HAP-1 (cell line): ENCODE measurements around the gene TOB2.
A peak's percentile ranks its signal among the peaks of the same experiment; 100 is the strongest.

Experiments
- DNase-seq, 2 experiments: peaks; one replicate each; pipeline ENCODE4 v3.0.0-alpha.2; 2016 to 2020; ENCODE audit warnings: low spot score in 2 of 2
- H3K27me3 ChIP-seq: fragments of 250-450 bp; sonication (Bioruptor Pico); 2 replicates; pipeline ENCODE4 v1.5.1; 2020; ENCODE audit warnings: low read depth, mild to moderate bottlenecking, moderate library complexity
- H3K36me3 ChIP-seq: fragments of 250-450 bp; sonication (Bioruptor Pico); replicated peaks from 2 replicates; pipeline ENCODE4 v1.5.1; 2020; ENCODE audit warnings: mild to moderate bottlenecking
- H3K4me1 ChIP-seq: fragments of 250-450 bp; sonication (Bioruptor Pico); 2 replicates; pipeline ENCODE4 v1.5.1; 2020; ENCODE audit warnings: mild to moderate bottlenecking
- H3K4me3 ChIP-seq: fragments of 250-450 bp; sonication (Bioruptor Pico); 2 replicates; pipeline ENCODE4 v1.5.1; 2020; ENCODE audit warnings: mild to moderate bottlenecking, moderate library complexity
- H3K9me3 ChIP-seq: fragments of 250-450 bp; sonication (Bioruptor Pico); 2 replicates; pipeline ENCODE4 v1.5.1; 2020; ENCODE audit warnings: mild to moderate bottlenecking, moderate library complexity
- in situ Hi-C: fragments of 300-500 bp; cut with MboI; formaldehyde crosslinking; loops from 3 replicates; pipeline ENCODE4 v1.14.3; 2020; ENCODE audit warnings: low sequenced_read_pairs, inconsistent platforms, mixed read lengths

Gene TOB2

GRCh38 chr22:41446639-41447434 lies at the start of gene TOB2:
TOB2 (minus strand) TSS chr22:41446801; CDS start chr22:41437345, 9,456 bp downstream.
- peaks cover 3% of the 10 kb centered on the region for H3K4me1 ChIP-seq
- no peaks in the 10 kb centered on the region for H3K9me3 ChIP-seq
- H3K36me3 ChIP-seq: peaks cover 22% of the 10 kb centered on the region
- peak; percentile 89 to 96 for DNase-seq
- H3K4me3 ChIP-seq: peak within 1 kb of the TSS; percentile 58
- no peaks in the 10 kb centered on the region for H3K27me3 ChIP-seq
- in situ Hi-C loops: no loop called here

- 0 out of 2 replicates have a peak, but pooled peaks cover 7% of the 10 kb centered on the region for H3K36me3 ChIP-seq
- H3K4me1 ChIP-seq: peaks cover 22% of the 10 kb centered on the region
Observed at GRCh38 chr22:41491374-41492100, 44.9 kb upstream of the TOB2 start.

GRCh38 chr22:41488596-41489385 lies 42.2 kb upstream of the TOB2 start:
- DNase-seq: no peak
- H3K4me1 ChIP-seq: peaks cover 22% of the 10 kb centered on the region
- H3K9me3 ChIP-seq: no peaks in the 10 kb centered on the region
- H3K36me3 ChIP-seq: 0 out of 2 replicates have a peak, but pooled peaks cover 7% of the 10 kb centered on the region
- in situ Hi-C loops: no loop called here
- H3K27me3 ChIP-seq: no peaks in the 10 kb centered on the region
- H3K4me3 ChIP-seq: no peak overlapping the region

More at GRCh38 chr22:41491374-41492100, 44.9 kb upstream of the TOB2 start:
- no peak for DNase-seq
- in situ Hi-C loops: no loop called here
- no peak overlapping the region for H3K4me3 ChIP-seq
- no peaks in the 10 kb centered on the region for H3K9me3 ChIP-seq
- H3K27me3 ChIP-seq: no peaks in the 10 kb centered on the region

GRCh38 chr22:41488076-41488475 lies 41.5 kb upstream of the TOB2 start:
- Histone ChIP-seq H3K4me1 (peaks cover 22% of the 10 kb centered on the region), H3K4me3 (no peak overlapping the region), H3K27me3 (no peaks in the 10 kb centered on the region), H3K9me3 (no peaks in the 10 kb centered on the region), H3K36me3 (0 out of 2 replicates have a peak, but pooled peaks cover 7% of the 10 kb centered on the region)
- in situ Hi-C loops: no loop called here
- no peak for DNase-seq

GRCh38 chr22:41487037-41487935 lies 40.7 kb upstream of the TOB2 start:
- Histone ChIP-seq H3K4me1 (peaks cover 22% of the 10 kb centered on the region), H3K9me3 (no peaks in the 10 kb centered on the region), H3K27me3 (no peaks in the 10 kb centered on the region), H3K4me3 (no peak overlapping the region), H3K36me3 (0 out of 2 replicates have a peak, but pooled peaks cover 7% of the 10 kb centered on the region)
- in situ Hi-C loops: no loop called here
- DNase-seq: peak in 1 of 2 experiments; percentile 28

- H3K4me1 ChIP-seq: peaks cover 10% of the 10 kb centered on the region
- no peak for DNase-seq
- H3K4me3 ChIP-seq: no peak overlapping the region
- H3K36me3 ChIP-seq: 0 out of 2 replicates have a peak, but pooled peaks cover 2% of the 10 kb centered on the region
- no peaks in the 10 kb centered on the region for H3K9me3 ChIP-seq
- in situ Hi-C loops: no loop called here
- no peaks in the 10 kb centered on the region for H3K27me3 ChIP-seq
Observed at GRCh38 chr22:41485033-41485432, 38.4 kb upstream of the TOB2 start.

- in situ Hi-C loops: no loop called here
- H3K4me3 ChIP-seq: no peak overlapping the region
- no peak for DNase-seq
- H3K27me3 ChIP-seq: no peaks in the 10 kb centered on the region
- H3K4me1 ChIP-seq: peaks cover 6% of the 10 kb centered on the region
- no peaks in the 10 kb centered on the region for H3K9me3 ChIP-seq
- no peaks in the 10 kb centered on the region for H3K36me3 ChIP-seq
Observed at GRCh38 chr22:41482319-41482935, 35.8 kb upstream of the TOB2 start.

- H3K27me3 ChIP-seq: no peaks in the 10 kb centered on the region
- no peaks in the 10 kb centered on the region for H3K9me3 ChIP-seq
- H3K36me3 ChIP-seq: no peaks in the 10 kb centered on the region
- in situ Hi-C loops: no loop called here
- DNase-seq: no peak
- H3K4me3 ChIP-seq: no peak overlapping the region
- H3K4me1 ChIP-seq: peaks cover 3% of the 10 kb centered on the region
Observed at GRCh38 chr22:41481925-41482318, 35.3 kb upstream of the TOB2 start.

GRCh38 chr22:41481131-41481830 lies 34.7 kb upstream of the TOB2 start:
- Histone ChIP-seq H3K4me3 (no peak overlapping the region), H3K4me1 (no peaks in the 10 kb centered on the region), H3K27me3 (no peaks in the 10 kb centered on the region), H3K9me3 (no peaks in the 10 kb centered on the region), H3K36me3 (no peaks in the 10 kb centered on the region)
- DNase-seq: no peak
- in situ Hi-C loops: no loop called here

GRCh38 chr22:41480397-41480735 lies 33.8 kb upstream of the TOB2 start:
- Histone ChIP-seq H3K9me3 (no peaks in the 10 kb centered on the region), H3K4me1 (no peaks in the 10 kb centered on the region), H3K4me3 (no peak overlapping the region), H3K36me3 (no peaks in the 10 kb centered on the region), H3K27me3 (no peaks in the 10 kb centered on the region)
- in situ Hi-C loops: no loop called here
- DNase-seq: no peak

GRCh38 chr22:41479671-41480396 lies 33.2 kb upstream of the TOB2 start:
- DNase-seq: peak in 1 of 2 experiments; percentile 23
- H3K27me3 ChIP-seq: no peaks in the 10 kb centered on the region
- H3K36me3 ChIP-seq: no peaks in the 10 kb centered on the region
- H3K4me3 ChIP-seq: no peak overlapping the region
- in situ Hi-C loops: no loop called here
- no peaks in the 10 kb centered on the region for H3K9me3 ChIP-seq
- no peaks in the 10 kb centered on the region for H3K4me1 ChIP-seq
